Muscle layer of colon (tissue), 2 donors: ENCODE data around the gene MYH8.

ENCODE experiments used
- H3K27ac ChIP-seq: one replicate; pipeline ENCODE4 v1.7.0; 2013; ENCODE audit warnings: low read depth, mild to moderate bottlenecking, low read length, moderate library complexity
- H3K27me3 ChIP-seq, 2 donors: one replicate each; pipeline ENCODE4 v1.7.0; 2013; ENCODE audit warnings: low read length in 2 of 2, mild to moderate bottlenecking in 2 of 2; ENCODE audit not compliant: insufficient read depth in 2 of 2, control insufficient read depth in 1 of 2
- H3K36me3 ChIP-seq: one replicate; pipeline ENCODE4 v1.7.0; 2013; ENCODE audit warnings: mild to moderate bottlenecking, low read length; ENCODE audit not compliant: insufficient read depth
- H3K4me1 ChIP-seq: one replicate; pipeline ENCODE4 v1.7.0; 2013; ENCODE audit warnings: mild to moderate bottlenecking, low read length; ENCODE audit not compliant: insufficient read depth
- H3K4me3 ChIP-seq, 2 donors: one replicate each; pipeline ENCODE4 v1.7.0; 2013; ENCODE audit warnings: low read length in 2 of 2, low read depth in 1 of 2, mild to moderate bottlenecking in 1 of 2, moderate library complexity in 1 of 2
- H3K9ac ChIP-seq: one replicate; pipeline ENCODE4 v1.7.0; 2013; ENCODE audit warnings: low read length
- H3K9me3 ChIP-seq: one replicate; pipeline ENCODE4 v1.7.0; 2013; ENCODE audit warnings: mild to moderate bottlenecking, low read length
- donor health status: abdominal sarcoma.
- donor health status: Adenocarcinoma of cecum.

MYH8 gene

GRCh38 chr17:10421211-10421610 lies 539 bp downstream of the MYH8 start:
- H3K36me3 ChIP-seq, result no peaks in the 10 kb centered on the region
- no peaks in the 10 kb centered on the region for H3K9me3 ChIP-seq
- no peak overlapping the region for H3K9ac ChIP-seq
- no peak overlapping the region for H3K4me3 ChIP-seq
- no peaks in the 10 kb centered on the region for H3K4me1 ChIP-seq
- no peak overlapping the region for H3K27ac ChIP-seq
- no peaks in the 10 kb centered on the region for H3K27me3 ChIP-seq

- H3K9ac ChIP-seq, result no peak overlapping the region
- H3K4me1 ChIP-seq, result no peaks in the 10 kb centered on the region
- H3K27me3 ChIP-seq, result no peaks in the 10 kb centered on the region
- H3K36me3 ChIP-seq, result no peaks in the 10 kb centered on the region
- no peak overlapping the region for H3K27ac ChIP-seq
- no peak overlapping the region for H3K4me3 ChIP-seq
- no peaks in the 10 kb centered on the region for H3K9me3 ChIP-seq
Measured at GRCh38 chr17:10420811-10421210, 939 bp downstream of the MYH8 start.

- Histone ChIP-seq H3K9ac (no peak overlapping the region), H3K9me3 (no peaks in the 10 kb centered on the region), H3K27ac (no peak overlapping the region), H3K4me3 (no peak overlapping the region), H3K27me3 (no peaks in the 10 kb centered on the region), H3K36me3 (no peaks in the 10 kb centered on the region), H3K4me1 (no peaks in the 10 kb centered on the region)
Measured at GRCh38 chr17:10417431-10417830, 4.3 kb downstream of the MYH8 start.

- no peak overlapping the region for H3K27ac ChIP-seq
- no peaks in the 10 kb centered on the region for H3K36me3 ChIP-seq
- H3K9me3 ChIP-seq, result no peaks in the 10 kb centered on the region
- H3K27me3 ChIP-seq, result no peaks in the 10 kb centered on the region
- H3K4me3 ChIP-seq, result no peak overlapping the region
- no peak overlapping the region for H3K9ac ChIP-seq
- H3K4me1 ChIP-seq, result no peaks in the 10 kb centered on the region
Measured at GRCh38 chr17:10415161-10415560, 6.6 kb downstream of the MYH8 start.

GRCh38 chr17:10403589-10403988 lies 18.2 kb downstream of the MYH8 start:
- H3K9me3 ChIP-seq, result no peaks in the 10 kb centered on the region
- no peak overlapping the region for H3K27ac ChIP-seq
- H3K4me1 ChIP-seq, result no peaks in the 10 kb centered on the region

GRCh38 chr17:10398352-10398751 lies 23.4 kb downstream of the MYH8 start:
- Histone ChIP-seq H3K27ac (no peak overlapping the region), H3K9me3 (no peaks in the 10 kb centered on the region), H3K4me1 (no peaks in the 10 kb centered on the region), H3K9ac (no peak overlapping the region), H3K27me3 (no peaks in the 10 kb centered on the region), H3K4me3 (no peak overlapping the region), H3K36me3 (no peaks in the 10 kb centered on the region)

More at GRCh38 chr17:10403589-10403988, 18.2 kb downstream of the MYH8 start:
- Histone ChIP-seq H3K36me3 (no peaks in the 10 kb centered on the region), H3K4me3 (no peak overlapping the region), H3K27me3 (no peaks in the 10 kb centered on the region), H3K9ac (no peak overlapping the region)

- Histone ChIP-seq H3K9ac (no peak overlapping the region), H3K4me1 (no peaks in the 10 kb centered on the region), H3K27me3 (no peaks in the 10 kb centered on the region), H3K4me3 (no peak overlapping the region), H3K9me3 (no peaks in the 10 kb centered on the region), H3K36me3 (no peaks in the 10 kb centered on the region), H3K27ac (no peak overlapping the region)
Measured at GRCh38 chr17:10396524-10397163, 25.1 kb downstream of the MYH8 start.

GRCh38 chr17:10394201-10394887 lies 27.4 kb downstream of the MYH8 start:
- H3K27me3 ChIP-seq, result no peaks in the 10 kb centered on the region
- no peaks in the 10 kb centered on the region for H3K36me3 ChIP-seq
- H3K9ac ChIP-seq, result no peak overlapping the region
- no peak overlapping the region for H3K4me3 ChIP-seq
- no peak overlapping the region for H3K27ac ChIP-seq
- no peaks in the 10 kb centered on the region for H3K9me3 ChIP-seq
- no peaks in the 10 kb centered on the region for H3K4me1 ChIP-seq

- H3K4me1 ChIP-seq, result no peaks in the 10 kb centered on the region
- H3K27me3 ChIP-seq, result no peaks in the 10 kb centered on the region
- no peaks in the 10 kb centered on the region for H3K36me3 ChIP-seq
- no peak overlapping the region for H3K4me3 ChIP-seq
- H3K9ac ChIP-seq, result no peak overlapping the region
- H3K9me3 ChIP-seq, result no peaks in the 10 kb centered on the region
- no peak overlapping the region for H3K27ac ChIP-seq
Measured at GRCh38 chr17:10392880-10393279, 28.9 kb downstream of the MYH8 start.

- H3K4me3 ChIP-seq, result no peak overlapping the region
- no peak overlapping the region for H3K9ac ChIP-seq
- H3K4me1 ChIP-seq, result no peaks in the 10 kb centered on the region
- H3K27me3 ChIP-seq, result no peaks in the 10 kb centered on the region
- H3K9me3 ChIP-seq, result no peaks in the 10 kb centered on the region
- no peak overlapping the region for H3K27ac ChIP-seq
- H3K36me3 ChIP-seq, result no peaks in the 10 kb centered on the region
Measured at GRCh38 chr17:10385871-10386270, 35.9 kb downstream of the MYH8 start.

- H3K9ac ChIP-seq, result no peak overlapping the region
- H3K9me3 ChIP-seq, result no peaks in the 10 kb centered on the region
- no peaks in the 10 kb centered on the region for H3K36me3 ChIP-seq
- no peak overlapping the region for H3K27ac ChIP-seq
- no peaks in the 10 kb centered on the region for H3K4me1 ChIP-seq
- no peak overlapping the region for H3K4me3 ChIP-seq
- H3K27me3 ChIP-seq, result no peaks in the 10 kb centered on the region
Measured at GRCh38 chr17:10384175-10384574, 37.6 kb downstream of the MYH8 start.
